Kidney (tissue), 14 donors: ENCODE measurements around the gene SLX4IP. TPM values are rescaled to one million over a fixed set of nuclear protein-coding genes. Genes with fewer than 3 reads are reported as not detected.

Source experiments
- DNase-seq, 5 donors: peaks; one replicate each; pipeline ENCODE4 v3.0.0-alpha.2; 2013 to 2020
- FAIRE-seq: peaks from 2 replicates; lab custom pipeline; 2012; peaks lifted over from hg19 to GRCh38; lab: Jason Lieb, UNC
- H3K27ac ChIP-seq, 2 donors: one replicate each; pipeline ENCODE4 v1.7.0; 2013; ENCODE audit warnings: low read depth in 2 of 2, low read length in 2 of 2, inconsistent platforms in 1 of 2
- H3K27me3 ChIP-seq: one replicate; pipeline ENCODE4 v1.7.1; 2013; ENCODE audit warnings: low read length, inconsistent platforms; ENCODE audit not compliant: control insufficient read depth, insufficient read depth
- H3K36me3 ChIP-seq, 3 donors: one replicate each; pipeline versions ENCODE4 v1.7.0 to v1.7.1; 2013; ENCODE audit warnings: low read length in 3 of 3, control low read depth in 1 of 3, inconsistent platforms in 1 of 3; ENCODE audit not compliant: insufficient read depth in 3 of 3, control insufficient read depth in 2 of 3
- H3K4me1 ChIP-seq, 3 donors: one replicate each; pipeline versions ENCODE4 v1.7.0 to v1.7.1; 2013; ENCODE audit warnings: low read length in 3 of 3, inconsistent platforms in 1 of 3, low read depth in 1 of 3; ENCODE audit not compliant: control insufficient read depth in 2 of 3, insufficient read depth in 2 of 3
- H3K4me3 ChIP-seq, 3 donors: one replicate each; pipeline versions ENCODE4 v1.7.0 to v1.8.1; 2013; ENCODE audit warnings: low read length in 3 of 3, control low read depth in 1 of 3, inconsistent platforms in 1 of 3
- H3K9ac ChIP-seq, 3 donors: one replicate each; pipeline versions ENCODE4 v1.7.0 to v1.7.1; 2013; ENCODE audit warnings: low read length in 3 of 3, control low read depth in 1 of 3, inconsistent platforms in 1 of 3
- H3K9me3 ChIP-seq, 3 donors: one replicate each; pipeline versions ENCODE4 v1.7.0 to v1.7.1; 2013; ENCODE audit warnings: low read length in 3 of 3, control low read depth in 1 of 3, inconsistent platforms in 1 of 3; ENCODE audit not compliant: control insufficient read depth in 2 of 3, insufficient read depth in 1 of 3
- CTCF ChIP-seq: IDR thresholded peaks from 3 replicates; pipeline ENCODE4 v1.5.1; 2012; ENCODE audit warnings: mild to moderate bottlenecking, moderate library complexity, borderline replicate concordance; ENCODE audit not compliant: insufficient read depth; ENCODE audit errors: extremely low read depth
- intact Hi-C: fragments of 100-400 bp; cut with DNase I; formaldehyde crosslinking; loops from one replicate; pipeline ENCODE4 v1.11.1; 2022
- polyA plus RNA-seq: library from polyadenylated mRNA; stranded (reverse); fragments of 350-450 nt; fragmentation: Illumina TruSeq; extraction: RNeasy Lipid Tissue Mini Kit (QIAGEN cat#74804); gene quantifications from one replicate; pipeline ENCODE4 v1.2.3, GENCODE V29; 2014; ENCODE audit warnings: low read depth, low replicate concordance; ENCODE audit not compliant: insufficient read depth
- total RNA-seq: library from RNA; stranded (reverse); fragmentation: NEBNext Ultra II Directional; extraction: Animal tissue kit (Norgen Biotek cat#: 25700); gene quantifications from one replicate; pipeline ENCODE4 v1.2.1, GENCODE V29; 2021
- donor health status: control.
- donor health status: control.
- donor health status: control.
- donor health status: control.
- donor health status: control.
- donor health status: DM: yes; HTN: yes; CAD: no.
- donor health status: Normal renal cell carcinoma (clear cell type).

Gene SLX4IP
- total and polyA plus RNA-seq, 2 donors from 2014 or later = 2.6 to 7.6 TPM

GRCh38 chr20:10402938-10403608 lies 32.0 kb upstream of the SLX4IP start:
- Histone ChIP-seq H3K9me3 (no peaks in the 10 kb centered on the region), H3K27ac (no peak overlapping the region), H3K9ac (no peak overlapping the region), H3K36me3 (peaks cover 0 to 11% (median 11%) of the 10 kb centered on the region in 3 donors), H3K4me1 (no peaks in the 10 kb centered on the region), H3K4me3 (no peak overlapping the region), H3K27me3 (no peaks in the 10 kb centered on the region)
- FAIRE-seq (no peak), DNase-seq (no peak)
- TF ChIP-seq CTCF = no peak
- intact Hi-C loops = no loop called here

GRCh38 chr20:10404023-10404628 lies 31.0 kb upstream of the SLX4IP start:
- intact Hi-C loops = no loop called here
- FAIRE-seq = no peak

GRCh38 chr20:10404959-10405530 lies 30.1 kb upstream of the SLX4IP start:
- no peak for TF ChIP-seq CTCF
- H3K4me1 ChIP-seq = no peaks in the 10 kb centered on the region
- DNase-seq (no peak), FAIRE-seq (no peak)
- no peak overlapping the region for H3K9ac ChIP-seq
- peaks cover 0 to 11% (median 11%) of the 10 kb centered on the region in 3 donors for H3K36me3 ChIP-seq
- H3K9me3 ChIP-seq = no peaks in the 10 kb centered on the region
- no peak overlapping the region for H3K4me3 ChIP-seq
- H3K27ac ChIP-seq = no peak overlapping the region
- no peaks in the 10 kb centered on the region for H3K27me3 ChIP-seq
- intact Hi-C loops = no loop called here

More at GRCh38 chr20:10404023-10404628, 31.0 kb upstream of the SLX4IP start:
- Histone ChIP-seq H3K4me1 (no peaks in the 10 kb centered on the region), H3K4me3 (no peak overlapping the region), H3K27me3 (no peaks in the 10 kb centered on the region), H3K9me3 (no peaks in the 10 kb centered on the region), H3K36me3 (peaks cover 0 to 11% (median 11%) of the 10 kb centered on the region in 3 donors), H3K9ac (no peak overlapping the region), H3K27ac (no peak overlapping the region)
- DNase-seq = no peak
- TF ChIP-seq CTCF = no peak
